ENCODE measurements around the gene NR1I3.

NR1I3 gene

GRCh38 chr1:161192476-161193465 is 45.2 kb downstream of the NR1I3 start:
- DNase-seq, result peak; percentile 39

DNA sequence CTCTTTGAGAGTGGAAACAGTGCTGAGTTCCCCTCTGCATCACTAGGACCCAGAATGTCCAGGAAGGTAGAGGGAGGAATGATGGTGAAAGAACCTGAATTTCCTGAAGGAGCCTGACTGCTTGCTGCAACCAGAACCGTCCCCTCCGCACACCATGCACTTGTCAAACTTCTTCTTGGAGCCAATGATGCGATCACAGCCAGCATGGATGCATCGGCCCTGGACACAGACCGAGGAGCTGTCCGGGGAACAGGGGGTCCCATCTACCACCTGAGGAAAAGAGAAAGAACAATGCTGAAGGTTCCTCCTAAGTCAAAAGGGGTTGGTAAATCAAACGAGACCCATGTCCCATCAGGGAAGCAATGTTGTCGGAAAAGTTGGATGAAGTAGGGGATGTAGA is 46.0 kb downstream of the NR1I3 start:
- no peak for DNase-seq

GRCh38 chr1:161190962-161191521 is 47.0 kb downstream of the NR1I3 start:
- no peak for DNase-seq

GRCh38 chr1:161189036-161189435 is 49.0 kb downstream of the NR1I3 start:
- no peak for DNase-seq

DNA sequence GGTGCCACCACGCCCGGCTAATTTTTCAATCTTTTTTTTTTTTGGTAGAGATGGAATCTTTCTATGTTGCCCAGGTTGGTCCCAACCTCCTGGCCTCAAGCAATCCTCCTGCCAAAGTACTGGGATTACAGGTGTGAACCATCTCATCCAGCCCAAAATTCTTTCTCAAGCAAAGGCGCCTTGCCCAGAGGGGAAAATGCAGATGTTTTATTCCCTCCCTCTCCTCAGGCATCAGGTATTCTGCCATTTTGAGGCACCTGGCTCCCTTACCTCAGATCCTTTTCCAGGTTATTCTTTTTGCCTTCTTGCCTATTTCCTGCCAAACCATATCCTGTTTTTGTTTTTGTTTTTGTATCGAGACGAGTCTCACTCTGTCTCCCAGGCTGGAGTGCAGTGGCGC is 49.6 kb downstream of the NR1I3 start:
- DNase-seq, result no peak

DNA sequence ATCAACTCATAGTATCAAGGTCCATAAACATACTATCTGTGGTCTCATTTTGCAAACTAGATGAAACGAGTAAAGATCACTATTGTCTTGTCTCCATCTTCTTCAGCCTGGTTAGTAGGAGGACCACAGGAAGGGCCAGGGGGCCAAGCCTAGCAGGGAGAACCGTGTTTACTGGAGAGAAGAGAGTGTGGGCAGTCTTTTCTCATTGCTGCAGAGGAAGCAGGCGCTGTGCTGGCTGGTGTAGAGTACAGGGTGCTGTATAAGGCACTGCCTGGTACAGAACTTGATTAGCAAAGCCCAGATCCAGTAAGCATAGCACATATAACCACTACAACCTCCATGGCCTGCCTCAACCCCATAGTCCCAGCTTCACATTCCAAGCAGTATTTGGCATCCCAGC is 50.7 kb downstream of the NR1I3 start:
- DNase-seq, result no peak

DNA sequence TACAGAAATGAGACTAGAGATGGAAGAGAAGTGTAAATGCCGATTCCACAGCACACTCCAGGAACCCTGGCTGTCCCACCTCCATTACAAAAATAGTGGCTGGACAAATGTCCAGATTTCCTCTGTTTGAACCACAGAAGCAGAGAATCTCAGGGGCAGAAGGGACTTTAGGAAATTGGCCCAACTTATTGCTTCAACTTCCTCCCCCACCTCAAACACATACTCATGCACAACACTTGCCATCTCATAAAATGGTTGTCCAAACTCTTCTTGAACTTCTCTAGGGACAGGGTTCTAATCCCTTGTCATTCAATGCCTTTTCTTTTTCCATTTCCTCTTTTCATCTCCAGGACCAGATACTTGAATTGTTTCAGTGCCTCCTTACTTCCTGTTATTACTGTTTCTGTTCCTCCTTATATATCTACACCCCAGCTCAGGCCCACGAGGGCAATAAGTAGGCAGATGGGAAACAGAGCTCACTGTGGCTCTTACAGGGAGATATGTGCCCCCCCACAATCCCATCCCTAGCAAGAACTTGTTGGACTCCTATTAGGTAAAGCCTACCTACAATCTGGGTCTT is 52.2 kb downstream of the NR1I3 start:
- DNase-seq, result no peak

DNA sequence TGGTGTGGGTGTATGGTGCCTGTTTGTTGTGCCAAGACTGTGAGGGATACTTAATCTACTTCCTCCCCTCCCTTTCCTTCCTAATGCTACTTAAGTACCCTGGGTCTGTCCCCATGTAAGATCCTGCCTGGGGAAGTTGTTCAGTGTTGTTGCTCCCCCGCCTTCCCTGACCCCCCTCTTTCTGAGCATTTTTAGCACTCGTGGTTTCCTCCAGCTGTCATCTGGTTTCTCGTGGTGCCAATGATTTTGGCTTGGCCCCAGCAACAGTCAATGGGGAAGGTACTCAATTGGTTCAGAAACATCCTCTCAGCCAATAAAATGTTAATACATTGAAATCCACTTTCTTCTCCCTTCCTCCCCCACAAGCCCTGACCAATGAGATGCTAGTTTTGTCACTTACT is 52.7 kb downstream of the NR1I3 start:
- DNase-seq, result no peak

DNA sequence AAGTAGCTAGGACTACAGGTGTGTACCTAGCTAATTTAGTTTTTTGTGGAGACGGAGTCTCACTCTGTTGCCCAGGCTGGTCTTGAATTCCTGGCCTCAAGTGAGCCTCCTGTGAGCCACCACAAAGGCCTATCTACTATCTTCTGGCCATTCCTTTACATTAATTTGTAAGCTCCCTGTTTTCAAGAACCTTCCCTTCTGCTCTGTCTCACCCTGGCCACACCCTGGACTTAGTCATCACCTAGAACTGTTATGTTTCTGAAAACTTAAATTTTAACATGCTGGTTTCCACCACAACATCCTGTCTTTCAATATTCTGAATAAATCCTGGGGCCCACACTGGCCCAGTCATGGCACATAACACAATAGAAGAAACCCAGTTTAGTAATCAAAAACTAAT is 55.8 kb downstream of the NR1I3 start:
- peak; percentile 68 for DNase-seq

GRCh38 chr1:161180639-161181038 is 57.4 kb downstream of the NR1I3 start:
- DNase-seq, result no peak

GRCh38 chr1:161179698-161180097 is 58.3 kb downstream of the NR1I3 start:
- no peak for DNase-seq
